ENCODE data around the gene EHMT1.

EHMT1 gene

DNA sequence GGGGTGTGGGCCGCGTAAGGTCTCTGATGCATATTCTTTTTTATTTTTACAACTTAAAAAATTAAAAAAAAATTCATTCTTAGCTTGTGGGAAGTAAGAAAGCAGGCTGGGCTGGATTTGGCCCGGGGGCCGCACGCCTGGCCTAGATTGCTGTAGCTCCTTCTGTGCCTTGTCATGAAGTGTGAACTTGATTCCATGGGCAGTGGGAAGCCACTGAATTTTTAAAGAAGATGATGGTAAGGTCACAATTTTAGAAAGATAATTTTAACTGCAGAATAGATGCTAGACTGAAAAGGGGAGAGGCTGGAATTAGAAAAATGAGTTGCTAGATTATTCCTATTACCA is 56.1 kb downstream of the EHMT1 start:
- no peak for DNase-seq

DNA sequence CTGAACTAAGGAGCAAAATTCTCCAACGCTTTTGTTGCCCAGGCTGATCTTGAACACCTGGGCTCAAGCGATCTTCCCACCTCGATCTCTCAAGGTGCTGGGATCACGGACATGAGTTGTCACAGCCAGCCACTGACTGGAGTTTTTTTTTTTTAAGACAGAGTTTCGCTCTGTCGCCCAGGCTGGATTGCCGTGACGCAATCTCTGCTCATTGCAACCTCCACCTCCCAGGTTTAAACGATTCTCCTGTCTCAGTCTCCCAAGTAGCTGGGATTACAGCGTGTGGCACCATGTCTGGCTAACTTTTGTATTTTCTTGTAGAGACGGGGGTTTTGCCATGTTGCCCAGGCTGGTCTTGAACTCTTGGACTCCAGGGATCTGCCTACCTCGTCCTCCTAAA is 58.2 kb downstream of the EHMT1 start:
- DNase-seq, result no peak

DNA sequence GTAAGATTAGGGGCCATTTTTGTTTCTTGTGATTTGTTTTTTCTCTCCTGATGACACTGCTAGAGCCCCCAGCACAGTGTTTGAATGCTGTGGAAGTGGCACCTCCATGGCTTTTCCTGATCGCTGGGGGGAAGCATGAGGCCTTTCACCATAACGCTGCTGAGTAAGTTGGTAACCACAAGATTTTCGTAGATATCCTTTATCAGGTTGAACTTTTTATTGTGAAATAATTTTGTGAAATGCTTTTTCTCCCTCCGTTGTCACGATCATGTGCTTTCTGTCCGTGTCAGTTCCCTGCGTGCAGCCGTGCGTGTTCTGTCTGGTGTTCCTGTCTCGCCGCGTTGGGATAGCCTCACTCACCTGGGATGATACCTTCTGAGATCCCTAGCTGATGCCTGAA is 59.4 kb downstream of the EHMT1 start:
- DNase-seq, result no peak

DNA sequence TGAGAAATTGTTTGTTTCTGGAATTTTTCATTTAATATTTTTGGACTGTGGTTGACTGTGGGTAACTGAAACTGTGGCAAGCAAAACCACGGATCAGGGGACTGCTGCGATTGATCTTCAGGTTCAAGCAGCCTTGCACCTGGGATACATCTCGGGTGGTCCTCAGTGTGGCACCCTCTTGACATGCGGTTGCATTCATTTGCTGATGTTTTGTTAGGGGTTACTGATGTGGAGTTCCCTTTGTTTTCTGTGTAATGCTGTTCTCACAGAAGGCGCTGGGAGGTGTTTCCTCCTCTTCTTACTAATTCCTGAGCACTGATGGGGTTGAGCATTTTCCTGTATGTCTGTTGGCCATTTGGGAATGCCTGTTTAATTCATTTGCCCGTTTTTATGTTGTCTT is 60.4 kb downstream of the EHMT1 start:
- DNase-seq, result no peak

DNA sequence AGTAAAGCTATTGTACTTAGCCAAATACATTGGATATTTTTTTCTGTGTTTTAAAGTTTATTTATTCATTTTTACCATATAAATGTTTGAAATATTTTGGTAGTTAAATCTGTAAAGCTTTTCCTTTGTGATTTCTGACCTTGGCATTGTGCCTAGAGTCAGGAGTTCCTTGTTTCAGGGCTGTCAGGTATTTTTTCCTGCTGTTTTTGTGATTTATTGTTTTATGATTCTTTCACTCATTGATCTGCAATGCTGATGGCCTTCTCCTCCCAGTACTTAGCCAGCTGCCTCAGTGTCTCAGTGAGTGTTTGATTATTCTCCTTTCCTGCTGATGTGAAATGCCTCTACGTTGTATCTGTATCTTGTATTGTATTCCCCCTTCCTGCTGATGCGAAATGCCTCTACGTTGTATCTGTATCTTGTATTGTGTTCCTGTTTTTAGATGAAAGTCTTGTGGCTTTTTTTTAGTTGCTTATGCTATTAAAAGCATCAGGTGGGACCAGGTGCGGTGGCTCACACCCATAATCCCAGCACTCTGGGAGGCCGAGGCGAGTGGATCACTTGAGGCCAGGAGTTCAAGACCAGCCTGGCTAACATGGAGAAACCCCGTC is 61.0 kb downstream of the EHMT1 start:
- DNase-seq, result no peak

DNA sequence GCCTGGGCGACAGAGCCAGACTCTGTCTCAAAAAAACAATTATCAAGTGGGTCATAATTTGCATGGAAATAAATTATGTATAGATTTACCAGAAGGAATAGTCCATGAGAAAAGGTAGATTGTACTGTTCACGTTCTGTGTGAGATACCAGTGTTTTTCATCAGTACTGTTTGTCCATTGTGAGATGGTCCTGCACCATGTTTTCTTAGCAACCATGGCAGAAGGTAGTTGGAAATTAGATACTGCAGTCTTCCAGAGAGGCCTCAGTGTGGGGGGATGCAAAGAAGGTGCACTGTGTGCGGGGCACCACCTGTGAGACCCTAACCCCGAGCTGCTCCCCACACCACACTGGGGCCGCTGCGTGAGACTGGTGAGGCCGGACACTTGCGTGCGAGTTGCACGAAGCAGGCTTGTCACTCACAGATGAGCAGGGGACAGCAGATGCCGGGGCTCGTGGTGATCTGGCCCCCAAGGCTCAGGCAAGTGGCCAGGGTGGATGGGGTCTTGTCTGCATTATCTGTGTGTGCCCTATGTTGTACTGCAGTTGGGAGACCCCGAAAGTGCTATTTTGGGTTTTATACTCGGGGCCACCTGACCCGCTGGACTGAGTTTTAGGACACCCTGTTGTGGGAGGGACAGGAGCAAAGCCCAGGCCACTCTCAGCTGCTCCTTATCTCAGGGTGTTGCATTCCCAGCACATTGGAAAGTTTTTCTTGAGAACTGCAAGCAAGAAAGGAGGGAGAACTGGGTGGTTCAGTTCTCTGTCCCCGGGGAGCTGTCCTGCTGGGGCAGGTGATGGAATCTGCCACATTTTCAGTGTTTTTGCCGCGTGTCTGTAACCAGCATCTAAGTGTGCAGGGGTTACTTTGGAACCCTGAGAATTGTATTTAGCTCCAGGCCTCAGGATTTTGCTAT is 61.9 kb downstream of the EHMT1 start:
- no peak for DNase-seq

DNA sequence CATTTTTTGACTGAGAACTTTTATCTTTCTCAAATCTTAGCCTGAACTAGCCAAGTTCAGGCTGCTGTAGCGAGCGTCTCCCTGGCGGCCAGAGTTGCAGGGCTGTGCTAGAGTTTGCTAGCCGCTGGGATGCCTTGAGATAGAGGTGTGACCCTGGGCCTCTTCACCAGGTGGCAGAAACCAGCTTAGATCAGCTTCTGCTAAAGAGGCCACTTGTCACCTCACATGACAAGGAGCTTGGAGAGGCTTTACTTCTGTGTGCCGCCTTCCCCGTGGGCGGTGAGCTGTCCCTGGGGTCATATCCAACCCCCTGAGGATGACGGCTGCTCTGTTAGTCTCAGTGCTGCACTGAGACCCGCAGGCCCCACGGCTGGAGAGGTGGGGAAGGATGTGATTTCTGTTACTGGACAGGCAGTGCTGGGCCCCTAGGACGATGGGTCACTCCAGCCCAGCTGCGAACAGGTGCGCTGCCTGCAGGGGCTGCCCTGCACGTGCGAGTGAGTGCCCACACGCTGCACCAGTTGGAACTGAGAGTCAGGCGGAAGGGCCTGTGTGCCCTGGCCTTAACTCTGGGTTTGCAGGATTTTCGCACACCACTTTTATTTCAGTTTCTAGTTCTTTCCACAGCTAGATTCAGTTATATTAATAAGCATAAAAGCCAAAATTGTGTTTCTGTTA is 63.8 kb downstream of the EHMT1 start:
- no peak for DNase-seq

DNA sequence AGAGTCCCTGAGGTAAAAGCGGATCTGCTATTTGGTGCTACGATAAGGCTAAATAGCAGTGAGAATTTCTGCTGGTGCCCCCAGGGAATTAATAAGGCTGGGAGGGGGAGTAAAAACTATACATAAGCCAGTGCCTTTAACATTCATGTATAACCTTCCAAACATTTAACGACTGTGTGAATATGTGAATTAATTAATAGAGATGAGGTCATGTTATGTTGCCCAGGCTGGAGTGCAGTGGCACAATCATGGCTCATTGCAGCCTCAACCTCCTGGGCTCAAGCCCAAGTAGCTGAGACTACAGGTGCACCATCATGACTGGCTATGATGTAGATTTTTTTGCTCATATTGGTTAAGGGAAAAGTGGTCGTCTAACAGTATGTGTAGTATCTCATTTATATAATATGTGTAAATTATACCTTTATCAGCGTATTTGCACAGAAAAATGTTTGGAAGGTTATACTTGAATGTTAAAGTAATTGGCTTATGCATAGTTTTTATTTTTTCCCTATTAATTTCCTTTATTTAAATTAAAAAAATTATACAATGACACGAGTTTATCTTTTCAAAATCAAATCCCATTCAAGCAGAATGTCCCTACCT is 64.6 kb downstream of the EHMT1 start:
- no peak for DNase-seq

DNA sequence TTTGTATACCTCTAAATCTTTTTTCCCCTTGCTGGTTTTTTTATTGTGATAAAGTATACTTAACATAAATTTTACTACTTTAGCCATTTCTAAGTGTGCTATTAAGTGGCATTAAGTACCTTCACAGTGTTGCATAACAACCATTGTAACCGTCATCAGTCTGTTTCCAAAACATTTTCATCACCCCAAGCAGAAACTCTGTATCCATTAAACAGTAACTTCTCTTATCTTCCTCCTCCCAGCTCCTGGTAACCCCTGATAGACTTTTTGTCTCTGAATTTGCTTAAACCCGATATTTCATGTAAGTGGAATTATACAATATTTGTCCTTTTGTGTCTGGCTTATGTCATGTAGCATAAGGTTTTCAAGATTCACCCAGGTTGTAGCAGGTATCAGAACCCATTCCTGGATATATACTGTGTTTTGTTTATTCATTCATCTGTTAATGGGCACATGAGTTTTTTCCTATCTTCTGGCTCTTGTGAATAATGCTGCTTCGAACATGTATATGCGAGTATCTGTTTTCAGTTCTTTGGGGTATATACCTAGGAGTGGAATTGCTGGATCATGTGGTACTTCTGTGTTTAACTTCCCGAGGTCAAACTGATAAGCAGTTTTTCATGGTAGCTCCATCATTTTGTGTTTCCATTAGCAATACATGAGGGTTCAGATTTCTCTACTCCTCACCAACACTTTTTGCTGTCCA is 66.4 kb downstream of the EHMT1 start:
- no peak for DNase-seq

DNA sequence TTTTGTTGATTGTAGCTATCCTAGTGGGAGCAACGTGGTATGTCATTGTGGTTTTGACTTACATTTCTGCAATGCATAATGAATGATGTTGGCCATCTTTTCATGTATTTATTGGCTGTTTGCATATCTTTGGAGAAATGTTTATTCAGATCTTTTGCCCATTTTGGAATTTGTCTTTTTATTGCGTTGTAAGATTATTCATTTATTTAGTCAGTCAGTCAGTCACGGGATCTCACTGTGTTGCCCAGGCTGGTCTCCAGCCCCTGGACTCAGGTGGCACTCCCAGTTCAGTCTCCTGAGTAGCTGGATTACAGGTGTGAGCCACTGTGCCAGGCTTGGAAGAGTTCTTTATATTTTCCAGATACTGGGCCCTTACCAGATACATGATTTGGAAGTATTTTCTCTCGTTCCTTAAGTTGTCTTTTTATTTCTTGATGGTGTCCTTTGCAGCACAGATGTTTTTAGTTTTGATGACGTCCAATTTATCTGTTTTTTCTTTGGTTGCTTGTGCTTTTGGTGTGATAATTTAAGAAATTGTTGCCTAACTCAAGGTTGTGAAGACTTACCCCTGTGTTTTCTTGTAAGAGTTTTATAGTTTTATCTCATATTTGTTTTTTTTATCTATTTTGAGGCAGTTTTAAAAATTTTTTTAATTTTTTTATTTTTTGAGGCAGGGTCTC is 67.1 kb downstream of the EHMT1 start:
- DNase-seq, result no peak

DNA sequence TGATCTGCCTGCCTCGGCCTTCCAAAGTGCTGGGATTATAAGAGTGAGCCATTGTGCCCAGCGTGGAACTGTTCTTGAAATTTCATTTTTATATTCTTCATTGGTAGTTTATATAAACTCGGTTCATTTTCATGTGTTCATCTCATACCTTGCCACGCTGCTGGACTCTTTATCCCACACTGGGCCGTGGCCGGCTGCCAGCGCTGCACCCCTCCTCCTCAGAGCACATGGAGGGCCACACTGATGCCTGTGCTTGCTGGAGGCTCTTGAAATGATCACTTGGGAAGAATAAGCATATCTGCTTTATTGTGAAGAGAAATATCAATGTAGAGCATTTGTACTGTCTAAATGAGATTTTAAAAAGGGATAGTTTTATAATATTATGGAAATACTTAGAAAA is 69.5 kb downstream of the EHMT1 start:
- no peak for DNase-seq

DNA sequence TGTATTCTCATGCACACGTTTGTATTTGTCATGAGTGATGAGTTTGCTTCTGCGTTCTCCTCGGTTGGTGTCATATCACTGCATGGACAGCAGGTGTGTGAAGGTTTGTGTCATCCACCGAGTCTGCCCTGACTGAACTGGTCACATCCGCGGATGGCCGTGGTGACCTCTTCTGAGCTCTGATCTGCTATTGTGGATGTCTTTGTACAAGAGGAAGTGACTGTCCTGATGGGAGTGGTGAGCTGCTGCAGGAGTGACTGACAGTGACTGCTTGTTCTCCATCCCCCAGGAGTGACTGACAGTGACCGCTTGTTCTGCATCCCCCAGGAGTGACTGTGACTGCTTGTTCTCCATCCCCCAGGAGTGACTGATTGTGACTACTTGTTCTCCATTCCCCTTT is 69.9 kb downstream of the EHMT1 start:
- no peak for DNase-seq

DNA sequence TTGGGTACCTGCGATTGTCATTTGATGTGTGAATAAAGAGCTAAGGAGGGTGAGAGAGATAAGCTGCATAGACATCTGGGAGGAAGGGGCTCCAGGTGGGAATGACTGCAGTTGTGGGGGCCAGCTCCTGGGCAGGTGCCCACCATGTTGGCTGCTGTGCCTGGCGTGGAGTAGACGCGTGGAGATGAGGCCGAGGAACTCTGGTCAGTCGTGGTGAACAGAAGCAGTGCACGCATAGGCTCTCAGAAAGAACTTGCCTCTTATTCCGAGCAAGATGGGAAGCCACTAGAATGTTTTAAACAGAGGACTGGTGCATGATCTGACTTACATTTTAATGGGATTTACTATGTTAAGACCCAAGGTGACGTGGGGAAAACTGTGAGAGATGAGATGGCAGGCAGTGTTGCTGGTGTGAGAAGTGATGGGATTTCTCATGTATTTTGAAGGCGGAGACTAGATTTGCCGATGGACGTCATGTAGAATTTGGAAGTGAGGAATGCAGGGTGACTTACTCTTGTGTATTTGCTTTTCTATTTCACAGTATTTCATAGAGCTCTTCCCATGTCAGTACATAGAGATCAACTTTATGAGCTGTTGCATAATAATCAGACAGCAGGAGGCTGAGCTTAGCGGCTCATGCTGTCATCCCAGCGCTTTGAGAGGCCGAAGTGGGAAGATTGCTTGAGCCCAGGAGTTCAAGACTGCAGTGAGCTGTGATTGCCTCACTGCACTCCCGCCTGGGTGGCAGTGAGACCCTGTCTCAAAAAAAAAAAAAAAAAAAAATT is 71.1 kb downstream of the EHMT1 start:
- DNase-seq, result no peak

DNA sequence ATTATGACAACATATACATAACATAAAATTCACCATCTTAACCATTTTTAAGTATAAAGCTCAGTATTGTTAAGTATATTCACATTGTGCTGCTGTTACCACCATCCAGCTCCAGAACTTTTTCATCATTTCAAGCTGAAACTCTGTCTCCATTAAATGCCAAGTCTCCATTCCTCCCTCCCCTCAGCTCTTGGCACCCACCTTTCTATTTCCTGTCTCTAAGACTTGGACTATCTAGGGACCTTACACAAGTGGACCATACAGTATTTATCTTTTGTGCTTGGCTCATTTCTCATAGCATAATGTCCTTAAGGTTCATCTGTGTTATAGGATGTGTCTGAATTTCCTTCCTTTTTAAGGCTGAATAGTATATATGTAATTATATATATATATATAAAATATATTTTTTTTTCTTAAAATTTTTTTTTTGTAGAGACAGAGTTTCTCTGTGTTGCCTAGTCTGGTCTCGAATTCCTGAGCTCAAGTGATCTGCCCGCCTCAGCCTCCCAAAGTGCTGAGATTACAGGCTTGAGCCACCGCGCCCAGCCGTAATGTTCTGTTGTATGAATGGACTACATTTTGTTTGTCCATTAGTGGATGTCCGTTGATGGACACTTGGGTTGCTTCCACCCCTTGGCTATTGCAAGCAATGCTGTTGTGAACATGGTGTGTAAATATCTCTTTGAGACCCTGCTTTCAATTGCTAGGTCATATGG is 72.3 kb downstream of the EHMT1 start:
- no peak for DNase-seq

DNA sequence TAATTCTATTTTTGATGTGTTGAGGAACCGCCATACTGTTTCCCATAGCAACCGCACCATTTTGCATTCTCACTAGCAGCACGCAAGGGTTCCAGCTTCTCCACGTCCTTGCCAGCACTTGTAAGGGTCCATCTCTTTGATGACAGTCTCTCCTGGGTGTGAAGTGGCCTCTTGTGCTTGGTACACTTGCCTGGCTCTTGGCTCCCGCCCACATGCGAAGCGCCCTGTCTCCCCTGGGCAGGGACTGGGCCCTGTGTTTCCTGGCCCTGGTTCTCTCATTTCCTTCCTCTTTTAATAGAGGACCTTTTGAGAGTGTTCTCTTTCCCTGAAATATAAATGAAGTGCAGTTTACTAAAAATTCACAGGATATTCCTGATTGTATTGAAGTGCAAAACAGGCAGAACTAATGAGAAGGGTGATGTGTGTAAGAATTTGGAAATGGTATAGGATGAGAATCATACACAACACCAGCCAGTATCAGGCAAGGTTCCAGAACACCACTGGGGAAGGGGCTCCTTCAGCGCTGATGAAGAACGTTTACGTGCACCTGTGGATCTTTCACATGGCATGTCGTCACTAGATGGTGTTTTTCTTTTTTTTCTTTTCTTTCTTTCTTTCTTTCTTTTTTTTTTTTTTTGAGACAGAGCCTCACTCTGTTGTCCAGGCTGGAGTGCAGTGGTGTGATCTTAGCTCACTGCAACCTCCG is 73.0 kb downstream of the EHMT1 start:
- no peak for DNase-seq

DNA sequence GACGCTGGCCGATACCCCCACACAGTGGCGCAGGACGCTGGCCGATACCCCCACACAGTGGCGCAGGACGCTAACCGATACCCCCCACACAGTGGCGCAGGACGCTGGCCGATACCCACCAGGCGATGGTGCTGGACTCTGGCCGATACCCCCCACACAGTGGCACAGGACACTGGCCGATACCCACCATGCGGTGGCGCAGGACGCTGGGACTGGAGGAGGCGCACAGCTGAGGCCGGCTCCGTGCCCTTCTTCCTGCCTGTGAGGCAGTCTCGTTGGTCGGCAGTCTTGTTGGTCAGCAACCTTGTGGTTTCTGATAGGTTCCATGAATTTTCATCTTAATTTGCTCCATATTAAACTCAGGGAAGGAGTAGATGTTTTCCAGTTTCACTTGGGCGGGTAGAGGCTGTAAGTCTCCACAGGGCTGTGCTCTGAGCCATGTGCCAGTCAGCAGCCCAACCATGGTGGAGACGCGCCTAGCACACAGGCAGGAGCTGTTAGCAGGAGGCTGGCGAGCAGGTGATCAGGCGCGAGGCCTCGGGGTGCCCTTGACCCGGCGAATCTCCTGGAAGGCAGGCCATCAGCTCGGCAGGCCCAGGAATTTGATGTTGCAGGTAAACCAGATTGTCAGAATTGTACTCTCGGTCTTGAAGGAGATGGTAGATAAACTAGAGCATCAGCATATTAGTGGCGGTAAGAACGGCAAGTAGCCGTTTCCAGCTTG is 75.6 kb downstream of the EHMT1 start:
- no peak for DNase-seq

DNA sequence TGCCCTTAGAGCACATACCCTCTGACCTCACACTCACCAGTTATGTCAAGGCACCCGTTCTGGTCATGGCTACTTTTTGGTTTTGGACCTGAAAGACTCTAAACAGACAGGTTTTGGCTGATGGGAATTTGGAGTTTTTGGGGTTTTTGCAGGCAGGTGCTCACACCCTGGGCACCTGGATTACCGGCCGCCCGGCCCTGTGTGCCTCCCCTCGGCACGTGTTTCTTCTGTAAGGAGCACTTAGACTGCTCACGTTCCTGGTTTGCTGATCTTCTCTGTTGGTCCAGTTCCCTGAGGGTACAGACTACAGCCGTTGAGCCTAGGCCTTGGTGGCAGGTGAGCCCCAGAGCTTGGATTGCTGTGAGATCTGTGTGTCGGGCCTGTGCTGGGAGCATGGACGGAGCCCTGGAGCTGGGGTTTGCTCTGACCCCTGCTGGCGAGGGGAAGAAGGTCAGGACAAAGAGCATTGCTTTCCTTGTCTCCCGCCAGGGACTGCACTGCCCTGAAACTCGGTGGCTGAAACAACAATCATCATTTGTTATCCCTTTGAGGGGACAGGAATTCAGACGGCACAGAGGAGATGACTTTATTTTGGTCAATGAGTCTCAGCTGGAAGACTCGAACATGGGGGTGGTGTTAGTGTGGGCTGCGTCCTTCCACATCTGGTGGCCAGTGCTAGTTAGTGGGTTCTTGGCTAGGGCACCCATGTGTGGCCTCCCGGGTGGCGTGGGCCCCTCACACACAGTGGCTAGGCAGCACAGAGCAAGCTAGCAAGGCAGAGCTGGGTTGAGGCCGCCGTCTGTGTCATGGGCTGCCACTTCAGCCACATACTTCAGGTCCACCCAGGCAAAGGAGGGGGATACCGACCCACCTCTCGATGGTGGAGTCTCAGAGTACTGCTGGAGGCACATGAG is 76.4 kb downstream of the EHMT1 start:
- no peak for DNase-seq

DNA sequence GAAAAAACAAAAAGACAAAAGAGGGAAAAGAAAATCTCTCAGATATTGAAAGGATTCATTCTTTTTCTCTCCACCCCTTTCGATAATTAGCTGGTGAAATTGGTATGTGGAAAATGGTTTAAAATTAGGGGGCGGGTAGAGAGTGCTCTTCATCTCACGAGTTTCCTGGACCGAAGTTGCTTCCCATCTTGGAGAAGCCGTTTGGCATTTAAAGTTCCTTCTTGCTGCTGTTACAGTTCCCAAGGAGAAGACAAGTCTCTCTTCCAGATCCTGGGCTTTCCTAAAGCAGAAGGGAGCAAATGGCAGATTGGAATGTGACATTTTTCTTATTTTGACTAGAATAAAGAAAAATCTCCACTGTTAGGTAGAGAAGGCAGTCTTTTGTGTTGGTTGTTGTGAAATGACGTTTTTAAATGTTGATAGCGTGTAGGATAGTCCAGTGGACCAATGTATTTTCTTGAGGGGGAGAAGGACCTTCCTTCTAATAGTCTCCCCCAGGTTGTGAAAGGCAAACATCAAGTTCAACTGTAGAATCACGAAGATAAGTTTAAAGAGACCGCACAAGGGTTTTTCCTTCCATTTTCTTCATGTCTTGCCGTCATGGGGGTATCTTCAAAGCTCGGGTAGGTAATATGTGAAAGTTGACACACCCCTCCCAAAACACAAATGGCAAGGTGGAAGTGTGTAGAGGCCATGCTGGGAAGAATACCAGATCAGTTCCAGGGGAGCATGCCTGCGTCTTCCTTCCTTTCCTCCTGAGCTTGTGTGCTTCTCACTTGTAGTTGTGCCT is 77.5 kb downstream of the EHMT1 start:
- DNase-seq, result no peak
